Liver (tissue), 3 donors: Measurements from ENCODE around the gene ARHGAP28.

Experiments
- GABPA ChIP-seq, 2 donors: IDR thresholded peaks in 1 of 2; conservative IDR thresholded peaks in 1 of 2; 2 replicates each; pipeline ENCODE4 v1.6.1; 2016; ENCODE audit warnings: antibody characterized with exemption in 2 of 2, mild to moderate bottlenecking in 1 of 2, moderate library complexity in 1 of 2
- TF ChIP-seq, protein P1 (sequence below): fragments of 150-350 bp; IDR thresholded peaks from 2 replicates; pipeline ENCODE4 v1.5.1; 2017; ENCODE audit warnings: improper control_type of control experiment, low read depth, low read length; ENCODE audit not compliant: missing input control
- TF ChIP-seq, protein P2 (sequence below): IDR thresholded peaks from 2 replicates; pipeline ENCODE4 v1.6.1; 2016; ENCODE audit warnings: antibody characterized with exemption
- donor health status: healthy.
- donor health status: healthy.

DNA sequence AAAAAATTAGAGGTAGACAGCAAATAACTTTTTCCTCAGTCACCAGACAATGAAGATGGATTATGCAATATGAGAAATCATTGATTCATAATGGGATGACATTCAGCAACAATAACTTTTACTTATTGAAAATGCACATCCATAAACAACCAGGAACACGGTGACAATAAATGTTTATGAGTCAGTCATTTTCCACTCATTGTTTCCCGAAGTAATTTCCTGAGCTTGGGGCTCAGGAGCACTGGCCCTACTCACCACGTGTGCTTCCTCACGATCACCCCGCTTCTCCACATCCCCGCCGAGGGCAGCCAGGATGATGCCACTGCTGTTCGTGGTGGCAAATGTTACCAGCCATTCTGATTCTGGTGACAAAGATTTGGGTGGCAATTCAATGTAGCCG is 231.8 kb downstream of the ARHGAP28 start:
- TF ChIP-seq, protein P1, sequence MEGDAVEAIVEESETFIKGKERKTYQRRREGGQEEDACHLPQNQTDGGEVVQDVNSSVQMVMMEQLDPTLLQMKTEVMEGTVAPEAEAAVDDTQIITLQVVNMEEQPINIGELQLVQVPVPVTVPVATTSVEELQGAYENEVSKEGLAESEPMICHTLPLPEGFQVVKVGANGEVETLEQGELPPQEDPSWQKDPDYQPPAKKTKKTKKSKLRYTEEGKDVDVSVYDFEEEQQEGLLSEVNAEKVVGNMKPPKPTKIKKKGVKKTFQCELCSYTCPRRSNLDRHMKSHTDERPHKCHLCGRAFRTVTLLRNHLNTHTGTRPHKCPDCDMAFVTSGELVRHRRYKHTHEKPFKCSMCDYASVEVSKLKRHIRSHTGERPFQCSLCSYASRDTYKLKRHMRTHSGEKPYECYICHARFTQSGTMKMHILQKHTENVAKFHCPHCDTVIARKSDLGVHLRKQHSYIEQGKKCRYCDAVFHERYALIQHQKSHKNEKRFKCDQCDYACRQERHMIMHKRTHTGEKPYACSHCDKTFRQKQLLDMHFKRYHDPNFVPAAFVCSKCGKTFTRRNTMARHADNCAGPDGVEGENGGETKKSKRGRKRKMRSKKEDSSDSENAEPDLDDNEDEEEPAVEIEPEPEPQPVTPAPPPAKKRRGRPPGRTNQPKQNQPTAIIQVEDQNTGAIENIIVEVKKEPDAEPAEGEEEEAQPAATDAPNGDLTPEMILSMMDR = no peak
- TF ChIP-seq, protein P2, sequence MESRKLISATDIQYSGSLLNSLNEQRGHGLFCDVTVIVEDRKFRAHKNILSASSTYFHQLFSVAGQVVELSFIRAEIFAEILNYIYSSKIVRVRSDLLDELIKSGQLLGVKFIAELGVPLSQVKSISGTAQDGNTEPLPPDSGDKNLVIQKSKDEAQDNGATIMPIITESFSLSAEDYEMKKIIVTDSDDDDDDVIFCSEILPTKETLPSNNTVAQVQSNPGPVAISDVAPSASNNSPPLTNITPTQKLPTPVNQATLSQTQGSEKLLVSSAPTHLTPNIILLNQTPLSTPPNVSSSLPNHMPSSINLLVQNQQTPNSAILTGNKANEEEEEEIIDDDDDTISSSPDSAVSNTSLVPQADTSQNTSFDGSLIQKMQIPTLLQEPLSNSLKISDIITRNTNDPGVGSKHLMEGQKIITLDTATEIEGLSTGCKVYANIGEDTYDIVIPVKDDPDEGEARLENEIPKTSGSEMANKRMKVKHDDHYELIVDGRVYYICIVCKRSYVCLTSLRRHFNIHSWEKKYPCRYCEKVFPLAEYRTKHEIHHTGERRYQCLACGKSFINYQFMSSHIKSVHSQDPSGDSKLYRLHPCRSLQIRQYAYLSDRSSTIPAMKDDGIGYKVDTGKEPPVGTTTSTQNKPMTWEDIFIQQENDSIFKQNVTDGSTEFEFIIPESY = no peak
- no peak for TF ChIP-seq GABPA (IDR thresholded peaks at IDR 0.05 in 1 of 2, conservative IDR thresholded peaks at IDR 0.05 in 1 of 2)
